H1 (cell line): Measurements from ENCODE around the gene SLC25A3. TPM values are rescaled to one million over a fixed set of nuclear protein-coding genes. Genes with fewer than 3 reads are reported as not detected.

Experiments
- CTCF ChIA-PET: fragments of 300-600 bp; sonication (Branson Sonifier 250); formaldehyde crosslinking; loops from one replicate; lab custom pipeline; 2021; ENCODE audit not compliant: partially characterized antibody; lab: Charles Lee
- POLR2A ChIA-PET: fragments of 300-600 bp; sonication (Branson Sonifier 250); formaldehyde crosslinking; loops from one replicate; lab custom pipeline; 2021; ENCODE audit warnings: inconsistent platforms; ENCODE audit not compliant: partially characterized antibody; lab: Charles Lee
- DNase-seq, 2 experiments: peaks; one replicate each; pipeline versions ENCODE4 v3.0.0 to v3.0.0-alpha.2; 2010 to 2022; ENCODE audit warnings: low spot score in 2 of 2, low read depth in 1 of 2, mixed read lengths in 1 of 2
- FAIRE-seq: peaks from 2 replicates; lab custom pipeline; 2011; peaks lifted over from hg19 to GRCh38; lab: Jason Lieb, UNC
- H2AFZ ChIP-seq: 2 replicates; pipeline ENCODE4 v1.8.1; 2012; ENCODE audit warnings: low read length, inconsistent platforms
- H2AK5ac ChIP-seq: 2 replicates; pipeline ENCODE4 v1.6.1; 2013; ENCODE audit warnings: low read depth, low read length
- H2BK120ac ChIP-seq: replicated peaks from 2 replicates; pipeline ENCODE3; 2013; ENCODE audit warnings: low read depth, low read length, inconsistent platforms
- H2BK12ac ChIP-seq: 2 replicates; pipeline ENCODE4 v1.6.1; 2013; ENCODE audit warnings: low read depth, low read length
- H2BK15ac ChIP-seq: 2 replicates; pipeline ENCODE4 v1.6.1; 2013; ENCODE audit warnings: low read length
- H2BK20ac ChIP-seq: 2 replicates; pipeline ENCODE4 v1.6.1; 2013; ENCODE audit warnings: low read length
- H2BK5ac ChIP-seq: 2 replicates; pipeline ENCODE4 v1.6.1; 2013; ENCODE audit warnings: low read depth, low read length
- H3K14ac ChIP-seq: 2 replicates; pipeline ENCODE4 v1.6.1; 2013; ENCODE audit warnings: inconsistent platforms; ENCODE audit not compliant: insufficient read length
- H3K18ac ChIP-seq: 2 replicates; pipeline ENCODE4 v1.6.1; 2013; ENCODE audit warnings: low read length; ENCODE audit errors: extremely low read depth
- H3K23ac ChIP-seq: 2 replicates; pipeline ENCODE4 v1.6.1; 2013; ENCODE audit warnings: inconsistent platforms; ENCODE audit not compliant: insufficient read length
- H3K23me2 ChIP-seq: 2 replicates; pipeline ENCODE4 v1.6.1; 2013; ENCODE audit warnings: low read depth, low read length
- H3K27ac ChIP-seq: 2 replicates; pipeline ENCODE4 v1.6.1; 2011; ENCODE audit warnings: low read depth, low read length, inconsistent platforms
- H3K27me3 ChIP-seq, 4 experiments: replicated peaks in 1 of 4; 1 replicate in 1 of 4; 2 replicates in 3 of 4; pipeline versions ENCODE4 v1.6.1 to v1.8.1; 2011 to 2013; ENCODE audit warnings: low read length in 3 of 4, mild to moderate bottlenecking in 3 of 4, inconsistent platforms in 2 of 4, mixed read lengths in 2 of 4, moderate library complexity in 1 of 4; ENCODE audit not compliant: control insufficient read depth in 3 of 4, insufficient read depth in 3 of 4; ENCODE audit errors: extremely low read depth in 1 of 4
- H3K36me3 ChIP-seq, 4 experiments: 2 replicates each; pipeline versions ENCODE4 v1.6.1 to v1.8.1; 2011 to 2013; ENCODE audit warnings: mild to moderate bottlenecking in 4 of 4, low read length in 3 of 4, moderate library complexity in 2 of 4, control low read depth in 1 of 4, inconsistent platforms in 1 of 4; ENCODE audit not compliant: insufficient read depth in 4 of 4, control insufficient read depth in 2 of 4
- H3K4ac ChIP-seq: replicated peaks from 2 replicates; pipeline ENCODE3; 2013; ENCODE audit warnings: low read length, low read depth, mixed read lengths, inconsistent platforms; ENCODE audit not compliant: insufficient read length
- H3K4me1 ChIP-seq, 4 experiments: replicated peaks in 1 of 4; 1 replicate in 1 of 4; 2 replicates in 3 of 4; pipeline versions ENCODE4 v1.6.1 to v1.8.1; 2011 to 2013; ENCODE audit warnings: low read length in 3 of 4, inconsistent platforms in 2 of 4, mixed read lengths in 1 of 4; ENCODE audit not compliant: insufficient read depth in 4 of 4, control insufficient read depth in 3 of 4
- H3K4me2 ChIP-seq, 2 experiments: 2 replicates each; pipeline versions ENCODE4 v1.6.1 to v1.8.1; 2011 to 2013; ENCODE audit warnings: low read depth in 2 of 2, low read length in 2 of 2, control low read depth in 1 of 2, inconsistent platforms in 1 of 2, mild to moderate bottlenecking in 1 of 2; ENCODE audit not compliant: insufficient read depth in 1 of 2
- H3K4me3 ChIP-seq, 4 experiments: fragments of 200-600, 300-600 bp in 1 of 4; sonication (generic), shearing (Covaris generic), sonication (Bioruptor Twin) in 1 of 4; 2 replicates each; pipeline versions ENCODE4 v1.5.1 to v1.8.1; 2011 to 2016; ENCODE audit warnings: low read length in 4 of 4, low read depth in 3 of 4, control low read depth in 2 of 4, inconsistent platforms in 2 of 4, mild to moderate bottlenecking in 2 of 4, mixed read lengths in 1 of 4, moderate library complexity in 1 of 4; ENCODE audit not compliant: insufficient read depth in 2 of 4; ENCODE audit errors: extremely low read depth in 1 of 4
- H3K56ac ChIP-seq: replicated peaks from 2 replicates; pipeline ENCODE3; 2013; ENCODE audit warnings: low read depth, mild to moderate bottlenecking, mixed read lengths, low read length, inconsistent platforms; ENCODE audit not compliant: insufficient read length
- H3K79me1 ChIP-seq: 2 replicates; pipeline ENCODE4 v1.6.1; 2013; ENCODE audit warnings: low read depth, low read length, control low read depth
- H3K79me2 ChIP-seq, 2 experiments: 2 replicates each; pipeline versions ENCODE4 v1.6.1 to v1.8.1; 2012 to 2013; ENCODE audit warnings: low read length in 2 of 2, mild to moderate bottlenecking in 2 of 2, inconsistent platforms in 1 of 2; ENCODE audit not compliant: insufficient read depth in 2 of 2, control insufficient read depth in 1 of 2
- H3K9ac ChIP-seq, 4 experiments: replicated peaks in 1 of 4; 1 replicate in 1 of 4; 2 replicates in 3 of 4; pipeline versions ENCODE4 v1.6.1 to v1.8.1; 2011 to 2013; ENCODE audit warnings: low read depth in 3 of 4, low read length in 3 of 4, control low read depth in 2 of 4, mild to moderate bottlenecking in 2 of 4, moderate library complexity in 2 of 4, inconsistent platforms in 1 of 4; ENCODE audit errors: extremely low read depth in 1 of 4
- H3K9me3 ChIP-seq, 2 experiments: 2 replicates each; pipeline versions ENCODE4 v1.6.1 to v1.8.1; 2012 to 2013; ENCODE audit warnings: mild to moderate bottlenecking in 2 of 2, moderate library complexity in 2 of 2, control low read depth in 1 of 2, inconsistent platforms in 1 of 2, low read depth in 1 of 2, low read length in 1 of 2, mixed read lengths in 1 of 2; ENCODE audit not compliant: insufficient read depth in 2 of 2
- H4K20me1 ChIP-seq, 2 experiments: replicated peaks in 1 of 2; 2 replicates each; pipeline versions ENCODE3 to v1.8.1; 2011 to 2013; ENCODE audit warnings: inconsistent platforms in 2 of 2, low read length in 2 of 2, mild to moderate bottlenecking in 1 of 2; ENCODE audit not compliant: insufficient read depth in 2 of 2, control insufficient read depth in 1 of 2
- H4K5ac ChIP-seq: 2 replicates; pipeline ENCODE4 v1.6.1; 2013; ENCODE audit warnings: low read length, low read depth, mixed read lengths, inconsistent platforms; ENCODE audit not compliant: insufficient read length
- H4K8ac ChIP-seq: 2 replicates; pipeline ENCODE4 v1.8.0; 2013; ENCODE audit warnings: mild to moderate bottlenecking, moderate library complexity, low read length, inconsistent platforms; ENCODE audit not compliant: insufficient read depth; ENCODE audit errors: extremely low read depth
- H4K91ac ChIP-seq: replicated peaks from 2 replicates; pipeline ENCODE3; 2013; ENCODE audit warnings: low read length, mixed read lengths, inconsistent platforms; ENCODE audit not compliant: insufficient read length
- CHD1 ChIP-seq: IDR thresholded peaks from 2 replicates; pipeline ENCODE4 v1.6.1; 2012; ENCODE audit warnings: low read depth, low read length, improper control_type of control experiment
- CHD2 ChIP-seq: IDR thresholded peaks from 2 replicates; pipeline ENCODE4 v1.6.1; 2012; ENCODE audit warnings: low read length, improper control_type of control experiment
- CREB1 ChIP-seq: IDR thresholded peaks from 2 replicates; pipeline ENCODE4 v1.6.1; 2012; ENCODE audit warnings: inconsistent platforms
- E2F6 ChIP-seq: IDR thresholded peaks from 2 replicates; pipeline ENCODE4 v1.6.1; 2012; ENCODE audit warnings: inconsistent platforms
- JUND ChIP-seq: IDR thresholded peaks from 2 replicates; pipeline ENCODE4 v1.6.1; 2011; ENCODE audit warnings: mild to moderate bottlenecking, improper control_type of control experiment, low read length
- KDM5A ChIP-seq: fragments of 200-600 bp; IDR thresholded peaks from 2 replicates; pipeline ENCODE4 v1.7.1; 2012; ENCODE audit warnings: mild to moderate bottlenecking, low read length, inconsistent platforms, mixed read lengths
- MAX ChIP-seq: IDR thresholded peaks from 2 replicates; pipeline ENCODE4 v1.6.1; 2012; ENCODE audit warnings: inconsistent platforms
- RFX5 ChIP-seq: IDR thresholded peaks from 2 replicates; pipeline ENCODE4 v1.6.1; 2011; ENCODE audit warnings: low read depth, low read length, improper control_type of control experiment, borderline replicate concordance
- SIRT6 ChIP-seq: IDR thresholded peaks from one replicate; pipeline ENCODE4 v1.7.1; 2012; ENCODE audit warnings: low read length, inconsistent platforms
- SIX5 ChIP-seq: IDR thresholded peaks from 2 replicates; pipeline ENCODE4 v1.6.1; 2011; ENCODE audit warnings: mild to moderate bottlenecking, low read depth, low read length
- SP4 ChIP-seq: IDR thresholded peaks from 2 replicates; pipeline ENCODE4 v1.6.1; 2012; ENCODE audit warnings: low read length, inconsistent platforms
- TAF7 ChIP-seq: optimal IDR thresholded peaks from 2 replicates; pipeline ENCODE3; 2011; ENCODE audit warnings: low read depth, mild to moderate bottlenecking, inconsistent platforms, low read length, moderate library complexity, borderline replicate concordance
- ZNF274 ChIP-seq: IDR thresholded peaks from 2 replicates; pipeline ENCODE4 v1.7.0; 2012; ENCODE audit warnings: low read length, borderline replicate concordance; ENCODE audit errors: extremely low read depth
- WGBS, 2 experiments: shearing (Covaris generic) in 1 of 2; methylation state at CpG; one replicate each; pipeline versions ENCODE4 v1.1.6 to v1.1.7; 2013 to 2015; ENCODE audit warnings: low lambda C conversion rate in 2 of 2, mixed read lengths in 2 of 2, inconsistent platforms in 1 of 2, low coverage in 1 of 2, missing lambda C conversion rate in 1 of 2; ENCODE audit not compliant: insufficient replicate concordance in 2 of 2, insufficient coverage in 1 of 2, insufficient read length in 1 of 2; ENCODE audit errors: extremely low coverage in 1 of 2, missing lambda C conversion rate in 1 of 2; 5-methylcytosine and 5-hydroxymethylcytosine counted together
- polyA plus RNA-seq, 7 experiments: library from polyadenylated mRNA; depleted of rRNA in 3 of 7; stranded (reverse) in 5 of 7; unstranded in 2 of 7; fragments of >200 nt in 5 of 7; fragments of 200-250 nt in 2 of 7; gene quantifications; 1 replicate in 5 of 7; 2 replicates in 1 of 7; 4 replicates in 1 of 7; pipeline versions ENCODE4 v1.2.1 to v1.2.3, GENCODE V29; 2011 to 2013; ENCODE audit warnings: missing spikeins in 2 of 7, mixed read lengths in 2 of 7
- total RNA-seq: library from RNA; stranded (reverse); fragmentation: NEBNext Ultra II Directional; extraction: Animal tissue kit (Norgen Biotek cat#: 25700); gene quantifications from 2 replicates; pipeline ENCODE4 v1.2.1, GENCODE V29; 2021

Gene SLC25A3
- total and polyA plus RNA-seq, 2 of the 8 experiments (the other 6 are each of a cell fraction or from before 2014, with no cell fraction given) = 702 to 709 TPM

GRCh38 chr12:98618952-98619351 lies 25.5 kb downstream of the SLC25A3 start:
- Histone ChIP-seq H3K4me3 (no peak overlapping the region), H2BK12ac (no peak overlapping the region), H3K27me3 (no peaks in the 10 kb centered on the region), H3K36me3 (no peaks in the 10 kb centered on the region), H3K23me2 (no peaks in the 10 kb centered on the region), H4K20me1 (no peaks in the 10 kb centered on the region), H2AK5ac (no peak overlapping the region), H2BK5ac (no peak overlapping the region), H3K4ac (no peak overlapping the region), H3K27ac (no peak overlapping the region), H3K56ac (no peak overlapping the region), H3K23ac (no peak overlapping the region), H2BK15ac (no peak overlapping the region), H2BK20ac (no peak overlapping the region), H4K5ac (no peak overlapping the region), H2AFZ (no peak overlapping the region), H3K79me2 (no peaks in the 10 kb centered on the region), H3K9me3 (no peaks in the 10 kb centered on the region), H3K18ac (no peak overlapping the region), H2BK120ac (no peak overlapping the region), H3K4me2 (no peak overlapping the region), H4K91ac (no peak overlapping the region), H4K8ac (no peak overlapping the region), H3K14ac (no peak overlapping the region), H3K9ac (no peak overlapping the region), H3K4me1 (no peaks in the 10 kb centered on the region), H3K79me1 (no peaks in the 10 kb centered on the region)
- POLR2A ChIA-PET = interaction anchor here (1.3 kb wide), 1 partner anchor 25 kb away, joined by 4 read pairs; the partner anchor contains the start of gene SLC25A3
- 83% methylated on average over 4 of the region's 4 CpGs; no CpG with 5 or more reads in 1 of the 2 experiments for WGBS, 2 experiments
- CTCF ChIA-PET = interaction anchor here (0.7 to 1.7 kb wide), 7 partner anchors 10 to 83 kb away, joined by 3 to 7 read pairs (median 4); no protein-coding TSS in a partner anchor
- DNase-seq (no peak), FAIRE-seq (no peak)
- TF ChIP-seq SP4 = no peak
- no peak for TF ChIP-seq SIRT6
- TF ChIP-seq CREB1 = no peak
- no peak for TF ChIP-seq TAF7
- TF ChIP-seq MAX = no peak
- TF ChIP-seq SIX5 = no peak
- TF ChIP-seq CHD1 = no peak
- TF ChIP-seq E2F6 = no peak
- TF ChIP-seq CHD2 = no peak
- no peak for TF ChIP-seq RFX5
- TF ChIP-seq JUND = no peak
- TF ChIP-seq ZNF274 = no peak
- no peak for TF ChIP-seq KDM5A
